CD8-positive, alpha-beta memory T cell (primary cell): ENCODE data around the gene TBL2. TPM values are rescaled to one million over a fixed set of nuclear protein-coding genes. Genes with fewer than 3 reads are reported as not detected.
"Not testable (repeated sequence)": the region's sequence is repeated elsewhere in the genome, so short reads cannot be mapped to it uniquely, and the experiment has no call there.

Experiments
- CTCF ChIA-PET: fragments of 350-600 bp; sonication (Branson Sonifier 250); formaldehyde crosslinking; loops from one replicate; lab custom pipeline; 2021; ENCODE audit warnings: antibody characterized with exemption; lab: Charles Lee
- POLR2A ChIA-PET: fragments of 350-600 bp; sonication (Branson Sonifier 250); formaldehyde crosslinking; loops from one replicate; lab custom pipeline; 2021; ENCODE audit warnings: antibody characterized with exemption; lab: Charles Lee
- DNase-seq, 5 donors: peaks; one replicate each; pipeline versions ENCODE4 v3.0.0 to v3.0.0-alpha.2; 2020 to 2022; ENCODE audit warnings: mixed read lengths in 1 of 5
- H3K27ac ChIP-seq: one replicate; pipeline ENCODE4 v1.7.0; 2013; ENCODE audit warnings: low read depth, mild to moderate bottlenecking, low read length, moderate library complexity
- H3K27me3 ChIP-seq: 2 replicates; pipeline ENCODE4 v1.7.0; 2013; ENCODE audit warnings: low read length, mild to moderate bottlenecking; ENCODE audit not compliant: insufficient read depth, poor library complexity, severe bottlenecking
- H3K36me3 ChIP-seq: 2 replicates; pipeline ENCODE4 v1.7.0; 2013; ENCODE audit warnings: mild to moderate bottlenecking, low read length, moderate library complexity; ENCODE audit not compliant: insufficient read depth
- H3K4me1 ChIP-seq: 2 replicates; pipeline ENCODE4 v1.7.0; 2013; ENCODE audit warnings: mild to moderate bottlenecking, low read length, moderate library complexity; ENCODE audit not compliant: insufficient read depth
- H3K4me3 ChIP-seq: 2 replicates; pipeline ENCODE4 v1.7.0; 2013; ENCODE audit warnings: mild to moderate bottlenecking, low read length
- H3K9me3 ChIP-seq: 2 replicates; pipeline ENCODE4 v1.7.0; 2013; ENCODE audit warnings: mild to moderate bottlenecking, low read length
- H3K27ac Mint-ChIP-seq, 8 donors: one replicate each; pipeline ENCODE4 v1.8.0; 2020 to 2021; ENCODE audit warnings: mixed read lengths in 8 of 8, mild to moderate bottlenecking in 6 of 8, inconsistent platforms in 3 of 8, moderate library complexity in 3 of 8
- H3K27me3 Mint-ChIP-seq, 2 donors: one replicate each; pipeline ENCODE4 v1.8.0; 2020 to 2021; ENCODE audit warnings: mixed read lengths in 2 of 2, mild to moderate bottlenecking in 1 of 2, moderate library complexity in 1 of 2
- H3K36me3 Mint-ChIP-seq, 3 donors: one replicate each; pipeline ENCODE4 v1.8.0; 2020 to 2021; ENCODE audit warnings: mixed read lengths in 3 of 3, inconsistent platforms in 1 of 3, mild to moderate bottlenecking in 1 of 3
- H3K4me1 Mint-ChIP-seq, 3 donors: one replicate each; pipeline ENCODE4 v1.8.0; 2020 to 2021; ENCODE audit warnings: mixed read lengths in 3 of 3, inconsistent platforms in 1 of 3, mild to moderate bottlenecking in 1 of 3
- H3K4me3 Mint-ChIP-seq, 7 donors: one replicate each; pipeline ENCODE4 v1.8.0; 2020 to 2021; ENCODE audit warnings: mixed read lengths in 7 of 7, mild to moderate bottlenecking in 6 of 7, moderate library complexity in 4 of 7, inconsistent platforms in 2 of 7
- H3K9me3 Mint-ChIP-seq, 5 donors: one replicate each; pipeline ENCODE4 v1.8.0; 2020 to 2022; ENCODE audit warnings: mixed read lengths in 5 of 5, mild to moderate bottlenecking in 3 of 5, moderate library complexity in 2 of 5, inconsistent platforms in 1 of 5
- polyA plus RNA-seq: library from polyadenylated mRNA; unstranded; fragments of 300-500 nt; fragmentation: Illumina TruSeq; gene quantifications from one replicate; pipeline ENCODE4 v1.2.3, GENCODE V29; 2021
- total RNA-seq, 2 experiments: library from RNA; stranded (reverse); gene quantifications; one replicate each; pipeline ENCODE4 v1.2.3, GENCODE V29; 2021

Gene TBL2
- total and polyA plus RNA-seq, 3 experiments from 2014 or later, result 17.0 to 31.3 (median 29.1) TPM

DNA sequence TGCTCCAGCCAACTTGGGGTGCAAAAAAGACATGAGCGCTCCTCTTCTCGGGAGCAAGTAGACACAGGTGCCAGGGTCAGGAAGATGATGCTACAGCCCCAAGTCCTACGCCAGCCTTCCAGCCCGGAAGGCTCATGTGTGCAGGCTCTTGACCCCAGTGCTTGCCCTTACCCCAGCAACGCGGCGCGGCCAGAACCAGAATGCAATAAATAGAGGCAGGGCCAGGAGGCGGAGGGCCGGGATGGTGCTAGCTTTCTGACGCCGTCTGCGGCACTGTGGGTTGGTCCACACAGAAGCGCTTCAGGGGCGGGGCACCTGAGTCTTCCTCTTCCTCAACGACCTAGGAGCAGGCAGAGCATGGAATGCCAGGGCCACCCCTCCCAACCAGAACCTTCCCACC lies 41.3 kb downstream of the TBL2 start:
- no peak overlapping the region for H3K27ac Mint-ChIP-seq
- H3K36me3 Mint-ChIP-seq, result peaks cover 9 to 63% (median 23%) of the 10 kb centered on the region in 3 donors
- peaks cover 44% of the 10 kb centered on the region for H3K36me3 ChIP-seq
- no peak overlapping the region for H3K4me3 ChIP-seq
- ChIA-PET POLR2A (no interaction called here), CTCF (no interaction called here)
- H3K27me3 ChIP-seq, result no peaks in the 10 kb centered on the region
- H3K9me3 Mint-ChIP-seq, result no peaks in the 10 kb centered on the region
- no peaks in the 10 kb centered on the region for H3K27me3 Mint-ChIP-seq
- no peak for DNase-seq
- no peaks in the 10 kb centered on the region for H3K9me3 ChIP-seq
- no peak overlapping the region for H3K27ac ChIP-seq
- peaks cover 0 to 3% (median 1%) of the 10 kb centered on the region in 3 donors for H3K4me1 Mint-ChIP-seq
- H3K4me1 ChIP-seq, result no peaks in the 10 kb centered on the region
- H3K4me3 Mint-ChIP-seq, result no peak overlapping the region

- DNase-seq, result no peak
- Histone ChIP-seq H3K4me3 (no peak overlapping the region), H3K36me3 (peaks cover 39% of the 10 kb centered on the region), H3K27me3 (no peaks in the 10 kb centered on the region), H3K27ac (no peak overlapping the region), H3K4me1 (no peaks in the 10 kb centered on the region), H3K9me3 (no peaks in the 10 kb centered on the region)
- POLR2A ChIA-PET, result no interaction called here
- Mint-ChIP-seq H3K4me1 (peaks cover 0 to 3% (median 1%) of the 10 kb centered on the region in 3 donors), H3K9me3 (no peaks in the 10 kb centered on the region), H3K36me3 (peaks cover 9 to 58% (median 19%) of the 10 kb centered on the region in 3 donors), H3K4me3 (no peak overlapping the region), H3K27me3 (no peaks in the 10 kb centered on the region), H3K27ac (no peak overlapping the region)
- CTCF ChIA-PET, result no interaction called here
These were observed 41.9 kb downstream of the TBL2 start for GRCh38 chr7:73536479-73536878.

DNA sequence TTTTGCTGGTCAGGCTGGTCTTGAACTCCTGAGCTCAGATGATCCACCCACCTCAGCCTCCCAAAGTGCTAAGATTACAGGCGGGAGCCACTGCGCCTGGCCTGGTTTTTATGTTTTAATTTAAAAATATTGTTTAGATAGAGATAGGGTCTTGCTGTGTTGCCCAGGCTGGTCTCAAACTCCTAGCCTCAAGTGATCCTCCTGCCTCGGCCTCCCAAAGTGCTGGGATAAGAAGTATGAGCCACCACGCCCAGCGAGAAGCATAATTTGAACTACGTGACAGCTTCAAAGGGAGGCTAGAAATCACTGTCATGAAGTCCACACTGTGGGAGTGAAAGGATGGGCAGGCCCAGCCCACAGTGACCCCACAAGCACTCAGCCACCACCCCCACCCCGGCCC lies 42.5 kb downstream of the TBL2 start:
- H3K4me3 Mint-ChIP-seq, DNase-seq, H3K9me3 Mint-ChIP-seq, H3K4me1 Mint-ChIP-seq, POLR2A ChIA-PET, H3K27ac ChIP-seq, H3K4me3 ChIP-seq, H3K9me3 ChIP-seq, CTCF ChIA-PET, H3K27me3 Mint-ChIP-seq, H3K4me1 ChIP-seq, H3K27me3 ChIP-seq: not testable (repeated sequence)
- H3K36me3 Mint-ChIP-seq, result peaks cover 7 to 54% (median 16%) of the 10 kb centered on the region in 3 donors
- peak overlapping the region in 1 of 8 donors; percentile 54 for H3K27ac Mint-ChIP-seq
- H3K36me3 ChIP-seq, result peaks cover 39% of the 10 kb centered on the region

GRCh38 chr7:73533742-73534141 lies 44.6 kb downstream of the TBL2 start:
- Mint-ChIP-seq H3K4me3 (no peak overlapping the region), H3K36me3 (peaks cover 7 to 36% (median 16%) of the 10 kb centered on the region in 3 donors), H3K27me3 (no peaks in the 10 kb centered on the region), H3K4me1 (peaks cover 0 to 1% (median 0%) of the 10 kb centered on the region in 3 donors), H3K27ac (no peak overlapping the region), H3K9me3 (no peaks in the 10 kb centered on the region)
- Histone ChIP-seq H3K36me3 (peaks cover 25% of the 10 kb centered on the region), H3K4me1 (no peaks in the 10 kb centered on the region), H3K27ac (no peak overlapping the region), H3K27me3 (no peaks in the 10 kb centered on the region), H3K9me3 (no peaks in the 10 kb centered on the region), H3K4me3 (no peak overlapping the region)
- CTCF ChIA-PET, result interaction anchor here (1.8 kb wide), 1 partner anchor 11 kb away, joined by 5 read pairs; the partner anchor contains the start of gene BAZ1B
- no peak for DNase-seq
- POLR2A ChIA-PET, result no interaction called here

DNA sequence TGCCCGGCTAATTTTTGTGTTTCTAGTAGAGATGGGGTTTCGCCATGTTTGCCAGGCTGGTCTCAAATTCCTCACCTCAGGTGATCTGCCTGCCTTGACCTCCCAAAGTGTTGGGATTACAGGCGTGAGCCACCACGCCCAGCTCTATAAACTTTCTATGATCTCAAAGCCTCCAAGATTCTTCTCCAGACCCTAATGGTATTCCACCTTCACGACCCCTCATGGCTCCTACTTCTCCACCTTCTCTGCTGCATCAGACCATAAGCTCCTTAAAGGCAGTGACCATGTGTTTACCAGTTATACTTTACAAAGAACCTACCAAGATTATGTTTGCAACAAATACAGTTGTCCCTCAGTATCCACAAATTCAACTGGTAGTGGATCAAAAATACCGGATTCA lies 46.2 kb downstream of the TBL2 start:
- Histone ChIP-seq H3K9me3 (no peaks in the 10 kb centered on the region), H3K4me1 (peaks cover 10% of the 10 kb centered on the region), H3K4me3 (no peak overlapping the region), H3K36me3 (peaks cover 12% of the 10 kb centered on the region), H3K27me3 (no peaks in the 10 kb centered on the region), H3K27ac (no peak overlapping the region)
- no peak for DNase-seq
- Mint-ChIP-seq H3K27ac (peak overlapping the region in 2 of 8 donors; percentile 8 to 17), H3K27me3 (no peaks in the 10 kb centered on the region), H3K36me3 (peaks cover 7 to 22% (median 10%) of the 10 kb centered on the region in 3 donors), H3K9me3 (no peaks in the 10 kb centered on the region), H3K4me1 (peaks cover 7 to 12% (median 9%) of the 10 kb centered on the region in 3 donors), H3K4me3 (no peak overlapping the region)
- CTCF ChIA-PET, result interaction anchor here (1.8 kb wide), 1 partner anchor 10 kb away, joined by 5 read pairs; the partner anchor contains the start of gene BAZ1B
- POLR2A ChIA-PET, result no interaction called here

DNA sequence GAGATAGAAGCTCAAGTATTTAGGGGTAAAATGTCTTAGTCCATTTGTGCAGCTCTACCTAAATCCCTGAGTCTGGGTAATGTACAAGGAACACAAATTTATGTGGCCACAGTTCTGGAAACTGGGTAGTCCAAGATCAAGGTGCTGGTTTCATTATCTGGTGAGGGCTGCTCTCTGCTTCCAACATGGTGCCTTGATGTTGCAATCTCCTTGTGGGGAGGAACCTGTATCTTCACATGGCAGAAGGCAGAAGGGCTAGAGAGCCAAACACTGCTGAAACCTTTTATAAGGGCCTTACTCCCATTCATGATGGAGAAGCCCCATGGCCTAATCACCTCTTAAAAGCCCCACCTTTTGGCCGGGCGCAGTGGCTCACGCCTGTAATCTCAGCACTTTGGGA lies 47.6 kb downstream of the TBL2 start:
- H3K27ac ChIP-seq, result no peak overlapping the region
- Mint-ChIP-seq H3K4me3 (no peak overlapping the region), H3K9me3 (no peaks in the 10 kb centered on the region), H3K36me3 (peaks cover 0 to 8% (median 2%) of the 10 kb centered on the region in 3 donors), H3K4me1 (peaks cover 14 to 19% (median 17%) of the 10 kb centered on the region in 3 donors), H3K27me3 (peaks cover 0 to 1% of the 10 kb centered on the region in 2 donors), H3K27ac (no peak overlapping the region)
- CTCF ChIA-PET, result no interaction called here
- no peaks in the 10 kb centered on the region for H3K27me3 ChIP-seq
- no peaks in the 10 kb centered on the region for H3K9me3 ChIP-seq
- no peaks in the 10 kb centered on the region for H3K36me3 ChIP-seq
- no peak overlapping the region for H3K4me3 ChIP-seq
- DNase-seq, result no peak
- H3K4me1 ChIP-seq, result peaks cover 22% of the 10 kb centered on the region
- POLR2A ChIA-PET, result no interaction called here

DNA sequence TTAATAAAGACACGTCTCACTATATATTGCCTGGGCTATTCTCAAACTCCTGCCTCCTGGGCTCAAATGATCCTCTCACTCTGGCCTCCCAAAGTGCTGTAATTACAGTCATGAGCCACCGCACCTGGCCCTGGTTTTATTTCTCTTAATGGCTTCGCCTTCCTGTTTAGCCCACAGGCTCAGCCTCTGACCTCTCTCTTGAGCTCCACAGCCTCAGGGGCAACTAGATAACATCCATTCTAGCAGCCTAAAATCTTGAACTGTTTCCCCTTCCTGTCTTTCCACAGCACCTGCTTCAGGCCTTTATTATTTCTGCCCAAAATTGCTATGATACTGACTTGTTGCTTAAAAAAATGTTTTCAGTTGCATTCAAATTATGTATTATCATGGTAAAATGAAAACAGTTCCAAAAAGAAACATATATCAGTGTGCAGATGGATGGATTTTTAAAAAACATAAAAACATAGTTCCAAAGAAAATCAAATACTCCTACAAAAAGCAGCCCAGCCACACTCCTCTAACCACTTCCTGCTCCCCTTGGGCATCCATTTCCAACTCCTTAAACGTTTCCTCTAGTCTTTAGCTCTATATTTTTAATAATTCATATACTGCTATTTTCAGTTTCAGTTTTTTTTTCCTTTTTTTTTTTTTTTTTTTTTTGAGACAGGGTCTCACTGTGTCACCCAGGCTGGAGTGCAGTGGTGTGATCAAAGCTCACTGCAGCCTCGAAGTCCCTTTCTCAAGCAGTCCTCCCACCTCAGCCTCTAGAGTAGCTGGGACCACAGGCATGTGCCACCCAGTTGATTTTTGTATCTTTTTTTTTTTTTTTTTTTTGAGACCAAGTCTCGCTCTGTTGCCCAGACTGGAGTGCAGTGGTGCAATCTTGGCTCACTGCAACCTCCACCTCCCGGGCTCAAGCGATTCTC lies 51.2 kb downstream of the TBL2 start:
- no peaks in the 10 kb centered on the region for H3K36me3 ChIP-seq
- CTCF ChIA-PET, result interaction anchor here (0.7 to 1.3 kb wide), 2 partner anchors 30 to 207 kb away, joined by 3 to 5 read pairs; partner anchors contain the start of gene BCL7B
- H3K9me3 ChIP-seq, result no peaks in the 10 kb centered on the region
- H3K27ac Mint-ChIP-seq, result peak overlapping the region; percentile 8 to 92 (median 80)
- H3K4me1 Mint-ChIP-seq, result peaks cover 34 to 44% (median 41%) of the 10 kb centered on the region in 3 donors
- H3K4me1 ChIP-seq, result peaks cover 41% of the 10 kb centered on the region
- H3K4me3 ChIP-seq, result no peak overlapping the region
- POLR2A ChIA-PET, result interaction anchor here (0.6 to 1.1 kb wide), 2 partner anchors 51 to 79 kb away, joined by 3 read pairs; partner anchors contain the start of gene TBL2
- peaks cover 0 to 3% of the 10 kb centered on the region in 2 donors for H3K27me3 Mint-ChIP-seq
- peak overlapping the region; percentile 19 to 66 (median 57) for H3K4me3 Mint-ChIP-seq
- H3K9me3 Mint-ChIP-seq, result no peaks in the 10 kb centered on the region
- no peak overlapping the region for H3K27ac ChIP-seq
- H3K27me3 ChIP-seq, result no peaks in the 10 kb centered on the region
- H3K36me3 Mint-ChIP-seq, result peaks cover 0 to 6% (median 0%) of the 10 kb centered on the region in 3 donors
- DNase-seq, result no peak

DNA sequence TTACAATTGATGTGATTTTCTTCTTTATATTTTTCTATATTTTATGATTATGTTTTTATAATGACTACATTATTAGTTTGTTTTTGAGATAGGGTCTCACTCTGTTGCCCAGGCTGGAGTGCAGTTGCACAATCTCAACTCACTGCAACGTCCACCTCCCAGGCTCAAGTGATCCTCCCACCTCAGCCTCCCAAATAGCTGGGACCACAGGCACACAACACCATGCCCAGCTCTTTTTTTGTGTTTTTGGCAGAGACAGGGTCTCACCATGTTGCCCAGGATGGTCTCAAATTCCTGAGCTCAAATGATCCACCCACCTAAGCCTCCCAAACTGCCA lies 52.3 kb downstream of the TBL2 start:
- DNase-seq, H3K36me3 Mint-ChIP-seq, H3K27me3 Mint-ChIP-seq, H3K4me3 Mint-ChIP-seq, H3K4me3 ChIP-seq, H3K36me3 ChIP-seq, H3K27me3 ChIP-seq, H3K9me3 ChIP-seq, H3K9me3 Mint-ChIP-seq, H3K27ac ChIP-seq: not testable (repeated sequence)
- peaks cover 41% of the 10 kb centered on the region for H3K4me1 ChIP-seq
- ChIA-PET POLR2A (interaction anchor here (1.2 kb wide), 1 partner anchor 31 kb away, joined by 4 read pairs; no protein-coding TSS in a partner anchor), CTCF (interaction anchor here (1.0 kb wide), 1 partner anchor 50 kb away, joined by 3 read pairs; no protein-coding TSS in a partner anchor)
- Mint-ChIP-seq H3K4me1 (peaks cover 36 to 46% (median 43%) of the 10 kb centered on the region in 3 donors), H3K27ac (peak overlapping the region in 2 of 8 donors; percentile 41 to 80)
